Adrenal gland (tissue), 12 donors: ENCODE measurements around the gene MAJIN. TPM values are rescaled to one million over a fixed set of nuclear protein-coding genes. Genes with fewer than 3 reads are reported as not detected.

Experiments
- DNase-seq, 7 donors: peaks; one replicate each; pipeline ENCODE4 v3.0.0-alpha.2; 2019 to 2020
- H3K27ac ChIP-seq, 5 donors: fragments of 200-600 bp; sonication (generic) in 4 of 5; 1 replicate in 3 of 5; 2 replicates in 2 of 5; pipeline versions ENCODE4 v1.5.1 to v1.8.0; 2016 to 2020; ENCODE audit warnings: mild to moderate bottlenecking in 1 of 5
- H3K27me3 ChIP-seq: fragments of 200-600 bp; 2 replicates; pipeline ENCODE4 v1.8.0; 2021
- H3K36me3 ChIP-seq, 2 donors: fragments of 200-600 bp; replicated peaks in 1 of 2; 1 replicate in 1 of 2; 2 replicates in 1 of 2; pipeline versions ENCODE4 v1.5.1 to v1.8.0; 2018 to 2022
- H3K4me1 ChIP-seq, 2 donors: fragments of 200-600 bp; replicated peaks in 1 of 2; 1 replicate in 1 of 2; 2 replicates in 1 of 2; pipeline versions ENCODE4 v1.5.1 to v1.8.0; 2018 to 2021
- H3K4me3 ChIP-seq, 4 donors: fragments of 200-600 bp; sonication (generic) in 3 of 4; one replicate each; pipeline ENCODE4 v1.5.1; 2016 to 2018
- H3K9me3 ChIP-seq, 3 donors: fragments of 200-600 bp; sonication (generic) in 1 of 3; replicated peaks in 1 of 3; 1 replicate in 2 of 3; 2 replicates in 1 of 3; pipeline versions ENCODE4 v1.5.1 to v1.8.0; 2016 to 2021
- POLR2A ChIP-seq, 2 donors: fragments of 450-650 bp; IDR thresholded peaks; one replicate each; pipeline ENCODE4 v1.6.1; 2017; ENCODE audit warnings: antibody characterized with exemption in 2 of 2, mild to moderate bottlenecking in 2 of 2, moderate library complexity in 1 of 2
- WGBS, 4 donors: extraction: QIAGEN DNeasy Blood & Tissue Kit in 2 of 4; methylation state at CpG; one replicate each; pipeline versions ENCODE4 v1.1.5 to v1.1.7; 2013 to 2017; 5-methylcytosine and 5-hydroxymethylcytosine counted together
- intact Hi-C, 2 donors: fragments of 100-400 bp; cut with DNase I; formaldehyde crosslinking; loops; one replicate each; pipeline versions ENCODE4 v1.14.1 to v1.15.0; 2022 to 2023
- polyA plus RNA-seq, 3 donors: library from polyadenylated mRNA; stranded (reverse); fragments of 200-250 nt in 2 of 3; fragments of 350-450 nt in 1 of 3; fragmentation: Illumina TruSeq in 1 of 3; extraction: RNeasy Lipid Tissue Mini Kit (QIAGEN cat#74804) in 1 of 3; gene quantifications; one replicate each; pipeline ENCODE4 v1.2.3, GENCODE V29; 2013 to 2014
- total RNA-seq, 9 donors: library from RNA; depleted of rRNA in 4 of 9; stranded (reverse); fragments of >200 nt in 4 of 9; fragments of 120-200 nt in 1 of 9; fragmentation: NEBNext Ultra II Directional in 1 of 9; extraction: Animal tissue kit (Norgen Biotek cat#: 25700) in 1 of 9; gene quantifications; one replicate each; pipeline versions ENCODE4 v1.1.0 to v1.2.4, GENCODE V29; 2013 to 2023
- TF ChIP-seq, protein P1 (sequence below), 6 experiments: fragments of 450-650 bp in 4 of 6; fragments of 200-600 bp in 2 of 6; sonication (generic) in 1 of 6; IDR thresholded peaks; 1 replicate in 5 of 6; 2 replicates in 1 of 6; pipeline versions ENCODE4 v1.5.1 to v1.8.0; 2016 to 2021; ENCODE audit warnings: antibody characterized with exemption in 6 of 6, mild to moderate bottlenecking in 2 of 6, moderate library complexity in 1 of 6
- donor health status: healthy with polysubstance abuse.
- donor health status: Bipolar disorder and iron deficiency.
- donor health status: DM: yes; HTN: yes; CAD: no.
- donor health status: DM: no; HTN: no; CAD: no.
- donor health status: DM: no; HTN: no; CAD: no.
- donor health status: DM: yes; HTN: yes; CAD: no.

The MAJIN gene
- total and polyA plus RNA-seq, 12 donors, result 0.24 to 0.29 TPM; not detected in 10

DNA sequence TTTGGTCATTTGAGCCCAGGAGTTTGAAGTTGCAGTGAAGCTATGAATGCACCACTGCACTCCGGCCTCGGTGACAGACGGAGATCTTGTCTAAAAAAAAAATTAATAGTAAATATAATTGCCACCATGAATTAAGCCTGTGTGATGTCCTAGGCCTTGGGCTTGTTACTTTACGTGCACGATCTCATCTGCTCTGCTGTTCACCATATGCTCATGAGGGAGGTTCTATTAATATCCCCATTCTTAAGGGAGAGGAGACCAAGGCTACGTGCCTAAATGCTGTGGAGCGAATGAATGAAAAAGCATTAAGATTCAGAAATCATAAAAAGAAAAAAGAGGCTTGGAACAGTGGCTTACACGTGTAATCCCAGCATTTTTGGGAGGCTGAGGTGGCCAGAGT lies 52.3 kb downstream of the MAJIN start:
- no peaks in the 10 kb centered on the region for H3K9me3 ChIP-seq
- no peak for TF ChIP-seq POLR2A (IDR thresholded peaks at IDR 0.05)
- TF ChIP-seq, protein P1, sequence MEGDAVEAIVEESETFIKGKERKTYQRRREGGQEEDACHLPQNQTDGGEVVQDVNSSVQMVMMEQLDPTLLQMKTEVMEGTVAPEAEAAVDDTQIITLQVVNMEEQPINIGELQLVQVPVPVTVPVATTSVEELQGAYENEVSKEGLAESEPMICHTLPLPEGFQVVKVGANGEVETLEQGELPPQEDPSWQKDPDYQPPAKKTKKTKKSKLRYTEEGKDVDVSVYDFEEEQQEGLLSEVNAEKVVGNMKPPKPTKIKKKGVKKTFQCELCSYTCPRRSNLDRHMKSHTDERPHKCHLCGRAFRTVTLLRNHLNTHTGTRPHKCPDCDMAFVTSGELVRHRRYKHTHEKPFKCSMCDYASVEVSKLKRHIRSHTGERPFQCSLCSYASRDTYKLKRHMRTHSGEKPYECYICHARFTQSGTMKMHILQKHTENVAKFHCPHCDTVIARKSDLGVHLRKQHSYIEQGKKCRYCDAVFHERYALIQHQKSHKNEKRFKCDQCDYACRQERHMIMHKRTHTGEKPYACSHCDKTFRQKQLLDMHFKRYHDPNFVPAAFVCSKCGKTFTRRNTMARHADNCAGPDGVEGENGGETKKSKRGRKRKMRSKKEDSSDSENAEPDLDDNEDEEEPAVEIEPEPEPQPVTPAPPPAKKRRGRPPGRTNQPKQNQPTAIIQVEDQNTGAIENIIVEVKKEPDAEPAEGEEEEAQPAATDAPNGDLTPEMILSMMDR (IDR thresholded peaks at IDR 0.05), result no peak
- WGBS, 4 donors, result 86 to 89% (median 87%) methylated on average over 8 of the region's 8 CpGs
- no peaks in the 10 kb centered on the region for H3K36me3 ChIP-seq
- intact Hi-C loops, result loop anchor here in 1 of 2 donors (10.0 kb wide), 1 partner anchor 105 kb away; the partner anchor contains the start of gene SNX15
- no peaks in the 10 kb centered on the region for H3K27me3 ChIP-seq
- DNase-seq, result no peak
- peaks cover 8 to 32% of the 10 kb centered on the region in 2 donors for H3K4me1 ChIP-seq
- no peak overlapping the region for H3K27ac ChIP-seq
- no peak overlapping the region for H3K4me3 ChIP-seq

DNA sequence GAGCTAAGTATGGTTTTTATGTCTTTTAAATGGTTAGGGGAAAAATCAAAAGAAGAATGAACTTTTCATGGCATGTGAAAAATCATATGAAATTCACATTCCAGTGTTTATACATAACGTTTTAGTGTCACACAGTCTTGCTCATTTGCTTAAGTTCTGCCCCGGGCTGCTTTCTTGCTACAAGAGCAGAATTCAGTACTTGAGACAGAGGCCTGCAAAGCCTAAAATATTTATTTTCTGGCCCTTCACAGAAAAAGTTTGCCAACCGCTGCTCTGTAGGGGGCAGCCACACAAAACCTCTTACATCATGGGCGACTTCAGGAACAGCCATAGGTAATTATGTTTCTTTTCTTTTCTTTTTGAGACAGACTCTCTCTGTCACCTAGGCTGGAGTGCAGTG lies 53.9 kb downstream of the MAJIN start:
- peak overlapping the region in 3 of 5 donors; percentile 48 to 70 (median 67) for H3K27ac ChIP-seq
- H3K27me3 ChIP-seq, result no peaks in the 10 kb centered on the region
- DNase-seq, result no peak
- WGBS, 4 donors, result 22 to 34% (median 28%) methylated on average over 4 of the region's 4 CpGs
- TF ChIP-seq, protein P1 (IDR thresholded peaks at IDR 0.05), result no peak
- TF ChIP-seq POLR2A (IDR thresholded peaks at IDR 0.05), result no peak
- H3K4me1 ChIP-seq, result peaks cover 3 to 26% of the 10 kb centered on the region in 2 donors
- H3K36me3 ChIP-seq, result peaks cover 0 to 12% of the 10 kb centered on the region in 2 donors
- no peaks in the 10 kb centered on the region for H3K9me3 ChIP-seq
- H3K4me3 ChIP-seq, result peak overlapping the region in 3 of 4 donors; percentile 34 to 60 (median 40)
- intact Hi-C loops, result no loop called here

DNA sequence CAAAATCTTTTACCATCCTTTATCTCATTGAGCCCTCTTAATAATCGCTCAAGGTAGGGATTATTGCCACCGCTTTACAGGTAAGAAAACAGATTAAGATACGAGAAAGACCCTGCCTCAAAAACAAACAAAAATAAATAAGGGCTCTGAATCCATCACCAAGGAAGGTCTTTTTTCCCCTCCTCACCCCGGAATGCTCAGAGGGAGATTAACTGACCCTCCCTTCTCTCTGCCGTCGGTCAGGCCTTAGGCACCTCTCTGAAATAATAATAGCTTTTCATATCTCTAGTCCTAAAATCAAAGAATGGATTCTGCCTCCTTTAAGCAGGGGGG lies 54.3 kb downstream of the MAJIN start:
- Histone ChIP-seq H3K4me3 (peak overlapping the region in 3 of 4 donors; percentile 34 to 60 (median 40)), H3K27ac (peak overlapping the region in 4 of 5 donors; percentile 48 to 70 (median 68)), H3K4me1 (peaks cover 3 to 26% of the 10 kb centered on the region in 2 donors), H3K9me3 (no peaks in the 10 kb centered on the region), H3K27me3 (no peaks in the 10 kb centered on the region), H3K36me3 (peaks cover 0 to 16% of the 10 kb centered on the region in 2 donors)
- TF ChIP-seq, protein P1 (IDR thresholded peaks at IDR 0.05), result no peak
- peak in 1 of 2 donors; percentile 41 for TF ChIP-seq POLR2A (IDR thresholded peaks at IDR 0.05)
- WGBS, 4 donors, result 7 to 9% (median 9%) methylated on average over 6 of the region's 6 CpGs
- no peak for DNase-seq
- intact Hi-C loops, result no loop called here

DNA sequence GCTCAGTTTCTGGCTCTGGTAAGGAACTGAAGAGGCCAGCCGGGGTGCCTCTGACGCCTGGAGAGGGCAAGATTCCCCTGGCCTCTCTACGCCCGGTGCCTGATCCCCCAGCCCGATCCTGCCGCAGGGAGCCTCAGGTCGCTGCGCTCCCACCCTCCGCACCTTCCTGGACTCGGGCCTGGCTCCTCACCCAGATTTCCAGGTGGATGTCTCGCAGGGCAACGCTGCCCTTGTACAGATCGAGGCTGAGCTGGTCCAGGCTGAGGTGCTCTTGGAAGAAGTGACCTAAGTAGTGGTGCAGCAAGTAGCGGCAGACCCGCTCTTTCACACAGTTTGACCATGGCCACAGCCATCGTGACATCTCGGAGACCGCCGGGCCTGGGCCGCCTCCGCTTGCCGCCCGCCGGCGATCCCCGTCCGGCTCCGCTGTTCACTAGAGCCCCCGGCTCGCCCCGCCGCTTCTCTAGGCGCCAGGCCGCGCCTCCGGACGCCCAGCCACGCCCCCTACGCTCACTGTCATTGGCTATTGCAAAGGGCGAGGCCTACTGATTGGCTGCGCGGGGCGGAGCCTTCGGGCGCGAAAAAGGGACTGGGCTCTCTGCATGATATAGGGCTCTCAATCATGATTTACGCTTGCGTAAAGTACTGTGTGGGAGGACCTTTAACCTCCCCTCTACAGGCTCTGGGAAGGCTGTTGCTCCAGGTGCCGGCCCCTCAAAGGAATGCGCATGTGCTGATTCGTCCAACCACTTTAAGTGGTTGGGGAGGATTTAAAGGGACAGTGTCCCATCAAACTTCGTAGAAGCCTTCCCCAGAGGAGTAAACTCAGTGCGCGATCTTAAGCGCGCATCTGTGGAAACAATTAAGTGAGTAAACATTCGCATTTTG lies 54.9 kb downstream of the MAJIN start, which contains the start of gene ATG2A:
TSS of gene ATG2A (minus strand) at position 435 of the 888 bp plus-strand sequence. CDS start at position 361, 74 bp downstream.
- peak within 1 kb of the TSS in 4 of 5 donors; percentile 48 to 84 (median 70) for H3K27ac ChIP-seq
- H3K36me3 ChIP-seq, result peaks cover 0 to 22% of the 10 kb centered on the region in 2 donors
- TF ChIP-seq, protein P1 (IDR thresholded peaks at IDR 0.05), result peak in 1 of 6 experiments; percentile 7
- peak; percentile 85 to 90 for TF ChIP-seq POLR2A (IDR thresholded peaks at IDR 0.05)
- H3K9me3 ChIP-seq, result no peaks in the 10 kb centered on the region
- peak within 1 kb of the TSS; percentile 7 to 84 (median 70) for H3K4me3 ChIP-seq
- H3K4me1 ChIP-seq, result peaks cover 3 to 26% of the 10 kb centered on the region in 2 donors
- peak; percentile 99 to 100 (median 99) for DNase-seq
- H3K27me3 ChIP-seq, result no peaks in the 10 kb centered on the region
- intact Hi-C loops, result no loop called here
- WGBS, 4 donors, result 0 to 1% (median 0%) methylated on average over 14 to 57 of the region's 57 CpGs
